ENCODE results near the gene DENND1B.
A peak's percentile ranks its signal among the peaks of the same experiment; 100 is the strongest.
"Not testable (repeated sequence)": the region's sequence is repeated elsewhere in the genome, so short reads cannot be mapped to it uniquely, and the experiment has no call there.

Gene DENND1B

GRCh38 chr1:197620714-197621163 lies 154.5 kb downstream of the DENND1B start:
- no peak for DNase-seq

- peak; percentile 61 for DNase-seq
Measured at GRCh38 chr1:197619008-197619640, 156.2 kb downstream of the DENND1B start.

- no peak for DNase-seq
Measured at GRCh38 chr1:197618061-197618460, 157.2 kb downstream of the DENND1B start.

GRCh38 chr1:197615693-197616011 lies 159.6 kb downstream of the DENND1B start:
- DNase-seq, result no peak

- DNase-seq, result no peak
Measured at GRCh38 chr1:197614916-197615692, 160.2 kb downstream of the DENND1B start.

GRCh38 chr1:197606168-197606845 lies 169.0 kb downstream of the DENND1B start:
- DNase-seq, result no peak

- no peak for DNase-seq
Measured at GRCh38 chr1:197604302-197604701, 171.0 kb downstream of the DENND1B start.

GRCh38 chr1:197600751-197601150 lies 174.5 kb downstream of the DENND1B start:
- DNase-seq, result peak; percentile 40

GRCh38 chr1:197599789-197600188 lies 175.5 kb downstream of the DENND1B start:
- no peak for DNase-seq

GRCh38 chr1:197598935-197599334 lies 176.3 kb downstream of the DENND1B start:
- peak; percentile 96 for DNase-seq

- DNase-seq, result peak; percentile 98
Measured at GRCh38 chr1:197595304-197595904, 179.9 kb downstream of the DENND1B start.

- DNase-seq, result no peak
Measured at GRCh38 chr1:197590687-197591086, 184.6 kb downstream of the DENND1B start.

GRCh38 chr1:197585809-197586208 lies 189.5 kb downstream of the DENND1B start:
- no peak for DNase-seq

GRCh38 chr1:197577580-197577979 lies 197.7 kb downstream of the DENND1B start:
- DNase-seq, result no peak

GRCh38 chr1:197575531-197575930 lies 199.7 kb downstream of the DENND1B start:
- DNase-seq, result not testable (repeated sequence)

GRCh38 chr1:197572169-197572568 lies 203.1 kb downstream of the DENND1B start:
- no peak for DNase-seq

GRCh38 chr1:197567442-197567841 lies 207.8 kb downstream of the DENND1B start:
- no peak for DNase-seq

GRCh38 chr1:197561041-197561440 lies 214.2 kb downstream of the DENND1B start:
- no peak for DNase-seq

GRCh38 chr1:197559655-197560054 lies 215.6 kb downstream of the DENND1B start:
- DNase-seq, result no peak

GRCh38 chr1:197559244-197559643 lies 216.0 kb downstream of the DENND1B start:
- no peak for DNase-seq

GRCh38 chr1:197557302-197557701 lies 218.0 kb downstream of the DENND1B start:
- DNase-seq, result no peak

- DNase-seq, result no peak
Measured at GRCh38 chr1:197553281-197553680, 222.0 kb downstream of the DENND1B start.

- no peak for DNase-seq
Measured at GRCh38 chr1:197546989-197547388, 228.3 kb downstream of the DENND1B start.

- no peak for DNase-seq
Measured at GRCh38 chr1:197544553-197544952, 230.7 kb downstream of the DENND1B start.

Data from NCI-H1436 treated with DMSO at 0.1 percent for 48 hours (cell line).